WTC11 (cell line): Measurements from ENCODE around the gene C10orf90. TPM values are rescaled to one million over a fixed set of nuclear protein-coding genes. Genes with fewer than 3 reads are reported as not detected.

ENCODE experiments used
- ATAC-seq: fragments of 200-7000 bp; cut with Tn5 transposase; 2 replicates; pipeline ENCODE4 v1.10.0; 2021; ENCODE audit warnings: mild to moderate bottlenecking, moderate library complexity
- CTCF ChIA-PET: fragments of 300-600 bp; sonication (Branson Sonifier 250); formaldehyde crosslinking; loops from one replicate; lab custom pipeline; 2021; ENCODE audit warnings: antibody characterized with exemption; lab: Charles Lee
- POLR2A ChIA-PET: fragments of 350-600 bp; sonication (Branson Sonifier 250); formaldehyde crosslinking; loops from one replicate; lab custom pipeline; 2021; ENCODE audit warnings: antibody characterized with exemption; lab: Charles Lee
- DNase-seq: peaks from one replicate; pipeline ENCODE4 v3.0.0; 2021; ENCODE audit warnings: low spot score
- H3K27ac Mint-ChIP-seq: 2 replicates; pipeline ENCODE4 v1.8.0; 2021; ENCODE audit warnings: mixed read lengths
- H3K27me3 Mint-ChIP-seq: 2 replicates; pipeline ENCODE4 v1.8.0; 2021; ENCODE audit warnings: low read depth, mild to moderate bottlenecking, moderate library complexity, mixed read lengths
- H3K36me3 Mint-ChIP-seq: 2 replicates; pipeline ENCODE4 v1.8.0; 2021; ENCODE audit warnings: mixed read lengths
- H3K4me1 Mint-ChIP-seq: 2 replicates; pipeline ENCODE4 v1.8.0; 2022; ENCODE audit warnings: mixed read lengths
- H3K4me3 Mint-ChIP-seq: 2 replicates; pipeline ENCODE4 v1.8.0; 2021; ENCODE audit warnings: mild to moderate bottlenecking, moderate library complexity, mixed read lengths
- H3K9me3 Mint-ChIP-seq: 2 replicates; pipeline ENCODE4 v1.8.0; 2021; ENCODE audit warnings: mixed read lengths
- AFF4 ChIP-seq: sonication (generic); formaldehyde crosslinking; IDR thresholded peaks from 2 replicates; pipeline ENCODE4 v1.8.1; 2023; ENCODE audit warnings: mild to moderate bottlenecking, missing genetic modification reagents, borderline replicate concordance
- ATF2 ChIP-seq: sonication (generic); formaldehyde crosslinking; IDR thresholded peaks from 2 replicates; pipeline ENCODE4 v1.8.1; 2022; ENCODE audit warnings: low read depth, missing genetic modification reagents, borderline replicate concordance
- ATF6 ChIP-seq: sonication (generic); formaldehyde crosslinking; IDR thresholded peaks from 2 replicates; pipeline ENCODE4 v1.8.1; 2023; ENCODE audit warnings: mild to moderate bottlenecking, missing genetic modification reagents
- CBFB ChIP-seq: sonication (generic); formaldehyde crosslinking; IDR thresholded peaks from 2 replicates; pipeline ENCODE4 v1.8.1; 2022; ENCODE audit warnings: mild to moderate bottlenecking, low read depth, missing genetic modification reagents
- CREM ChIP-seq: sonication (generic); formaldehyde crosslinking; IDR thresholded peaks from 2 replicates; pipeline ENCODE4 v1.8.1; 2022; ENCODE audit warnings: mild to moderate bottlenecking, missing genetic modification reagents, moderate library complexity
- E2F4 ChIP-seq: sonication (generic); formaldehyde crosslinking; IDR thresholded peaks from 2 replicates; pipeline ENCODE4 v1.8.1; 2022; ENCODE audit warnings: low read depth, mild to moderate bottlenecking, moderate library complexity, missing genetic modification reagents, borderline replicate concordance
- EMX1 ChIP-seq: fragments of 250-450 bp; sonication (Bioruptor Pico); IDR thresholded peaks from 2 replicates; pipeline ENCODE4 v1.8.0; 2021; ENCODE audit warnings: mild to moderate bottlenecking
- FOXJ3 ChIP-seq: sonication (generic); formaldehyde crosslinking; IDR thresholded peaks from 2 replicates; pipeline ENCODE4 v1.9.0; 2021; ENCODE audit warnings: missing genetic modification reagents, mild to moderate bottlenecking, borderline replicate concordance
- FOXK1 ChIP-seq: sonication (generic); formaldehyde crosslinking; IDR thresholded peaks from 2 replicates; pipeline ENCODE4 v1.8.0; 2022; ENCODE audit warnings: mild to moderate bottlenecking, moderate library complexity, missing genetic modification reagents
- GRHL2 ChIP-seq: fragments of 250-450 bp; sonication (Bioruptor Pico); IDR thresholded peaks from 2 replicates; pipeline ENCODE4 v1.8.0; 2022; ENCODE audit warnings: mild to moderate bottlenecking, moderate library complexity; ENCODE audit not compliant: insufficient replicate concordance, severe bottlenecking
- GTF2I ChIP-seq: fragments of 250-450 bp; sonication (Bioruptor Pico); conservative IDR thresholded peaks from 2 replicates; pipeline ENCODE4 v1.4.0; 2021; ENCODE audit warnings: mild to moderate bottlenecking
- HMGA2 ChIP-seq: fragments of 250-450 bp; sonication (Bioruptor Pico); IDR thresholded peaks from 2 replicates; pipeline ENCODE4 v1.4.0; 2021; ENCODE audit warnings: mild to moderate bottlenecking, moderate library complexity
- HMGXB4 ChIP-seq: sonication (generic); formaldehyde crosslinking; IDR thresholded peaks from 2 replicates; pipeline ENCODE4 v1.8.1; 2023; ENCODE audit warnings: mild to moderate bottlenecking, moderate library complexity, missing genetic modification reagents
- NR1H2 ChIP-seq: sonication (generic); formaldehyde crosslinking; IDR thresholded peaks from 2 replicates; pipeline ENCODE4 v1.9.0; 2021; ENCODE audit warnings: mild to moderate bottlenecking, moderate library complexity, missing genetic modification reagents
- NR3C1 ChIP-seq: sonication (generic); formaldehyde crosslinking; conservative IDR thresholded peaks from 2 replicates; pipeline ENCODE4 v1.8.1; 2023; ENCODE audit warnings: low read depth, mild to moderate bottlenecking, missing genetic modification reagents
- PREB ChIP-seq: sonication (generic); formaldehyde crosslinking; IDR thresholded peaks from 2 replicates; pipeline ENCODE4 v1.8.1; 2022; ENCODE audit warnings: mild to moderate bottlenecking, missing genetic modification reagents, moderate library complexity, borderline replicate concordance
- TCF7 ChIP-seq: sonication (generic); formaldehyde crosslinking; IDR thresholded peaks from 2 replicates; pipeline ENCODE4 v1.8.0; 2022; ENCODE audit warnings: mild to moderate bottlenecking, low read depth, missing genetic modification reagents, moderate library complexity
- TEAD1 ChIP-seq: sonication (generic); formaldehyde crosslinking; IDR thresholded peaks from 2 replicates; pipeline ENCODE4 v1.8.0; 2022; ENCODE audit warnings: mild to moderate bottlenecking, missing genetic modification reagents
- TEAD4 ChIP-seq: sonication (generic); formaldehyde crosslinking; IDR thresholded peaks from 2 replicates; pipeline ENCODE4 v1.8.0; 2022; ENCODE audit warnings: mild to moderate bottlenecking, missing genetic modification reagents
- USF2 ChIP-seq: sonication (generic); formaldehyde crosslinking; IDR thresholded peaks from 2 replicates; pipeline ENCODE4 v1.8.1; 2023; ENCODE audit warnings: mild to moderate bottlenecking, missing genetic modification reagents, moderate library complexity
- ZMAT4 ChIP-seq: fragments of 250-450 bp; sonication (Bioruptor Pico); IDR thresholded peaks from 2 replicates; pipeline ENCODE4 v1.9.0; 2021; ENCODE audit warnings: mild to moderate bottlenecking
- ZNF396 ChIP-seq: fragments of 250-450 bp; sonication (Bioruptor Pico); IDR thresholded peaks from 2 replicates; pipeline ENCODE4 v1.8.0; 2021; ENCODE audit warnings: mild to moderate bottlenecking, moderate library complexity, borderline replicate concordance
- ZSCAN18 ChIP-seq: fragments of 250-450 bp; sonication (Bioruptor Pico); IDR thresholded peaks from 2 replicates; pipeline ENCODE4 v2.1.2; 2022; ENCODE audit warnings: mild to moderate bottlenecking, moderate library complexity
- total RNA-seq: library from RNA; stranded (reverse); gene quantifications from 3 replicates; pipeline ENCODE4 v1.2.3, GENCODE V29; 2021

C10orf90 gene
- total RNA-seq, 1 experiment from 2014 or later = 0.85 TPM

GRCh38 chr10:126499744-126500143 lies 170.7 kb downstream of the C10orf90 start (continued):
- TF ChIP-seq E2F4 (CRISPR knock-in tag) = no peak
- no peak for TF ChIP-seq ZMAT4 (CRISPR knock-in tag)
- no peak for TF ChIP-seq CBFB (CRISPR knock-in tag)
- no peak for TF ChIP-seq TEAD1 (CRISPR knock-in tag)
- no peak for TF ChIP-seq GTF2I
- TF ChIP-seq TEAD4 = no peak

- H3K4me1 Mint-ChIP-seq = no peaks in the 10 kb centered on the region
- no peaks in the 10 kb centered on the region for H3K36me3 Mint-ChIP-seq
- CTCF ChIA-PET = no interaction called here
- POLR2A ChIA-PET = no interaction called here
- no peak overlapping the region for H3K27ac Mint-ChIP-seq
- H3K9me3 Mint-ChIP-seq = no peaks in the 10 kb centered on the region; the same call in 1 of the 2 replicates
- DNase-seq = no peak
- H3K27me3 Mint-ChIP-seq = no peaks in the 10 kb centered on the region
- no peak overlapping the region for H3K4me3 Mint-ChIP-seq
- no peak for ATAC-seq
- TF ChIP-seq PREB (CRISPR knock-in tag) = no peak
- TF ChIP-seq NR1H2 (CRISPR knock-in tag) = no peak
- TF ChIP-seq NR3C1 = no peak
- no peak for TF ChIP-seq GRHL2
- TF ChIP-seq ZNF396 (CRISPR knock-in tag) = no peak
- TF ChIP-seq ZSCAN18 = no peak
- TF ChIP-seq CBFB (CRISPR knock-in tag) = no peak
- no peak for TF ChIP-seq EMX1 (CRISPR knock-in tag)
- TF ChIP-seq ATF6 (CRISPR knock-in tag) = no peak
- no peak for TF ChIP-seq AFF4
- TF ChIP-seq HMGA2 (CRISPR knock-in tag) = no peak
- TF ChIP-seq USF2 (CRISPR knock-in tag) = no peak
- no peak for TF ChIP-seq CREM (CRISPR knock-in tag)
- TF ChIP-seq TCF7 (CRISPR knock-in tag) = no peak
- TF ChIP-seq FOXJ3 (CRISPR knock-in tag) = no peak
- TF ChIP-seq HMGXB4 (CRISPR knock-in tag) = no peak
- no peak for TF ChIP-seq ATF2
- no peak for TF ChIP-seq FOXK1 (CRISPR knock-in tag)
These were observed 172.8 kb downstream of the C10orf90 start for GRCh38 chr10:126497672-126498071.
